HK-2 (cell line): ENCODE results near the gene KCNN2.

Source experiments
- DNase-seq: peaks from one replicate; pipeline ENCODE4 v3.0.0-alpha.2; 2018; ENCODE audit not compliant: unreplicated experiment

KCNN2 gene

GRCh38 chr5:114361724-114362196 lies at the start of gene KCNN2:
KCNN2 (plus strand) TSS chr5:114362070; CDS start chr5:114362140, 70 bp downstream.
- no peak for DNase-seq

DNA sequence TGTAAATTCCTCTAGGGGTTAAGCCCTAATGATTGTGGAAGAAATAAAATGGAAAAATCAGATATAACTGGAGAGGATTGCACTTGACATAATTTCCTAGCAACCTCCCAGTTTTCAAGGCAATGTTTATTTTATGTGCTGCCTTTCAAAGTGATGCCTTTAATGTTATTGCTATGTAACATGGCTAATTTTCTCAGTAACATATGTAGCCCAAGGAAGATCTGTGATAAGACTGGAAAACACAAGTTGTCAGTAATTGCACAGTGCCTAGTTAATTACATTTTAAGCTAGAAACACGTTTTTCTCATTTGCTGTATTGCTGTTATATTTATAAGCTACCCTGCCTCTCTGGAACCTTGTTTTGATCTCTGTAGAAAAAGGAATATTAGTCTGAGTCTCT lies 49.2 kb upstream of the KCNN2 start:
- DNase-seq = no peak

- no peak for DNase-seq
Observed at GRCh38 chr5:114314061-114314460, 47.8 kb upstream of the KCNN2 start.

GRCh38 chr5:114316167-114316566 lies 45.7 kb upstream of the KCNN2 start:
- no peak for DNase-seq

DNA sequence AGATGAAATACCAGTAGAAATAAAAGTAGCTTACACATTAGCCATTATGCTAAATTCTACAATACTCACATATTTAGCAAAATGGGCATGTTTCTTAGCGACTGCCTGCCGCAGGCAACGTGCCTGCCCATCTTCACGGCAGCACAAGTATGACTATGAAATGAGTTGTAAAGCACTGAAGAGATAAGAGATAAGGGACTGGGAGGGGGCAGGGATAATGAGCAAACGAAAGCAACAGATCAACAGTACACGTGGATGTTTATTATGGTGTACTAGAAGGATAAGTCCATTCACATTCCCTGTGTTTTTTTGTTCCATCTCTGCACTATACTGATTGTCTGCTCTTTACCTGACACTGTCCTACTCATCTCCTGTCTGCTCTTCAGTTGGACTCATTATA lies 44.1 kb upstream of the KCNN2 start:
- DNase-seq = no peak

DNA sequence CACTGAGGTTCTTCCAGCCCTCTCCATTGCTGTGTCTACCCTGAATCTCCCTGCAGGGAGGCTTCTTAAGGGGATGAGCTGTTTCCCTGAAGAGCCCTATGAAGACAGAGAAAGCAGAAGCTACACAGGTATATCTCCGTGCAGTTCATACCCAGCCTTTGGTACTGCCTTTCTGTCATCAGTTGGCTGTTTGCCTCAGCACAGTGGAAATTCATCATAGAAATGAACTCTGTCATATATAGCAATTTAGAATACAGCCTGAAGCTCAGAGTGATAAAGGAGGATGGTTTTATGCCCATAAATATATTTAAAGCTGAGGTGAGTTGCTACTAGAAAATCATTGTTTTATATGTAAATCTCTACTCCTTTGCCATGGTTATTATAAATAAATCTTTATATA lies 42.6 kb upstream of the KCNN2 start:
- no peak for DNase-seq

- no peak for DNase-seq
Observed at GRCh38 chr5:114319821-114320220, 42.0 kb upstream of the KCNN2 start.

DNA sequence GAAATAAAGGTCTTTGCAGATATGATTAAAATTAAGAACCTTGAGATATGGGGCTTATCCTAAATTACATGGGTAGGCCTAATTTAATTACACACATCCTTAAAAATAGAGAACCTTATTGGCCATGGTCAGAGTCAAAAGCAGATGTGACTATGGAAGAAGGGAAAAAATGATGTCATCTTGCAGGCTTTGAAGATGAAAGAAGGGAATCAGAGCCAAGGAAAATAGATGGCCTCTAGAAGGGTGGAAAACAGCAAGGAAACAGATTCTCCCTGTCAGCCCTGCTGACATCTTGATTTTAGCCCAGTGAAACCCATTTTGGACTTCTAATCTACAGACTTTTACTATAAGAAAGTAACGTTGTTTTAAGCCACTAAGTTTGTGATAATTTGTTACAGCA lies 37.6 kb upstream of the KCNN2 start:
- DNase-seq = no peak

DNA sequence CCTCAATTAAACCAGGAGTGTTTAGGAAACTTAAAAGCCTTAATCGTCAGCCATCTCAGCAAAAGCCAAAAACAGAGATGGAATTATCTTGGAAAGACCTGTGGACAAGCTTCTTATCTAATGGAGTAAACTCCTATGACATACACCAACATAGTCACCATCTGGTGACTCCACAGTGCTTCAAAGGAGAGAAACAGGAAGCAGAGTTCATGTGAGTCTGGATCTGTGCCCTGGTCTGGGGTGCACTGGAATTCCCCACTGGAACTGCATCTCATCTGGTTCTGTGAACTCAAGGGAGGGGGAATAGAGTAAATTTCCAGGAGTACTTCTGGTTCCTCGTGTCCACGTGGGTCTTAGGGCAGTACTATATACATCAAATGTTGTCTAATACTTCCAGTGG lies 36.3 kb upstream of the KCNN2 start:
- DNase-seq = no peak

GRCh38 chr5:114327474-114327873 lies 34.4 kb upstream of the KCNN2 start:
- no peak for DNase-seq

DNA sequence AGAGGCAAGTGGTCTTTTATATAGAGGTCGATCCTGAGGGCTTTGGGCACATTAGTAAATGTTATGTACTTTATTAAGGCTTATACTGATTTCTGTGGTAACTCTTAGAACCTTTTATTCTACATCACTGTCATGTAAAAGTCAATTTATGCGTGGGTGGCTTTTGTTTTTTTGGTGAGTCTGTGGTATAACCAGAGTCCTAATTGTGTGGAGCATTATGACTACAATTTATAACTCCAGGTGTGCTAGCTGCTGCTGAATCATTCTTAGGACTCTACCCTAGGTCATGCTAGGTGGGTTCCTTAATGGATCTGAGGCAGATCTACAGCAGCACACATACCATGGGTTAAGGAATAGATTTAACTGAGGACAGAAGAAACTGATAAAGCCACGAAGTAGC lies 33.9 kb upstream of the KCNN2 start:
- no peak for DNase-seq

DNA sequence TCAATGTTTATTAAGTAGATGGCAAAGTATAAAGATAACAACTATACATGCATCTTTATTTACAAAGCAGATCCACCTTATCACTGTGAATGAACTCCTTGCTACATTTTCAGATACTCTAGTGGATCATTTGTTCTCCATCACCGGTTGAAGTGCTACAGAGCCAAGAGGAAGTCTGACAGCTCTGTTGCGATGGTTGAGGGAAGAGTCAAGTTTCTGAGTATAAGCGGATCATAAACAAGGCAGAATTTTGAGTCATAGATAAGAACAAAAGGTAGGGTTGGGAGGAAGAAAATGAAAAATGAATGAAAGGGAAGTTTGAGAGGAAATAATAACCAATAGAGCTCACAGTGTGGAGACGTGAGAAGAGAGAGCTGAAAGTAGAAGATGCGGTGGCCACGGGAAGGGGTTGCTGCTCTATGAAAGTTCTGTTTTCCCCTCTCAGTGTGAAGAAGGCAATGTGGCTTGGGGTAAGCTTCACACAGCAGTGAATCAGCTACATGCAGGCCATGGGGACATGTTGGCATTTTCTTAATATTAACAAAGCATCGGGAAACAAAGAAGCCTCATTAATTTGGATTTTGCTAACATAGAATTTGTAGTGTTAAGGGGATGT lies 30.8 kb upstream of the KCNN2 start:
- no peak for DNase-seq

DNA sequence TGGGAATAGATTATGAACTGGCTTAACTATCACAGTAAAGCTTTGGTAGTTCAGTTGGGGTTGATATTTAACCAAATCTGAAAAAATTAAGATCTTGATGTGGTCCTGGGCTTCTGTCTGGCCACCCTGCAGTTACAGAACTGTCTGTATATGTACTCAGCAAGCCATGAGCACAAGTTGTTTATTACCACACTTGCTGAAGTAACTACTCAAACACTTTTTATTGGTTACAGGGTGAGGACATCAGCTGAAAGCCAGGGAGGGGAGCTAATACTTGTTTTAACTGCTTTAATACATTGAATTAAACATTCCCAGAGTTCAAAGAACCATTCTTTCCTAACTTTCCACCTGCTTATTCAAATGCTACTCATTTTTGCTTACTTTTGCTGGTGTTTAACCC lies 29.4 kb upstream of the KCNN2 start:
- no peak for DNase-seq

DNA sequence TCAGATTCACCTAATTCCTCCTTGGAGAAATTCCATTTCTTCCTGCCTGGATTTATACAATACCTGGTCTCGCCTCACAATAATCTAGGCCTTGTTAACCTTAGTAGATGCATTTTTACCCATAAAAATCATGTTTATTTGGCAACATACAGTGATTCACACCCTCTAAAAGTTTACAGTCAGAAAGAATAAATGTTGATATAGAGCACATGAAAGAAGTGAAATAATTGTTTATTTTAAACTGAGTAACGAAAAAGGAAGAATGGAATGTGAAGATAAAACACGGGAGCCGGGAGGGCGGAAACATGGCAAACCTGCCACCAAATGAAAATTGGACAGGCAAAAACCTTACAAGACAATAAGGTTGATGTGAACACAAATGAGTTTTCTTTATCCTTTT lies 28.9 kb upstream of the KCNN2 start:
- DNase-seq = no peak

DNA sequence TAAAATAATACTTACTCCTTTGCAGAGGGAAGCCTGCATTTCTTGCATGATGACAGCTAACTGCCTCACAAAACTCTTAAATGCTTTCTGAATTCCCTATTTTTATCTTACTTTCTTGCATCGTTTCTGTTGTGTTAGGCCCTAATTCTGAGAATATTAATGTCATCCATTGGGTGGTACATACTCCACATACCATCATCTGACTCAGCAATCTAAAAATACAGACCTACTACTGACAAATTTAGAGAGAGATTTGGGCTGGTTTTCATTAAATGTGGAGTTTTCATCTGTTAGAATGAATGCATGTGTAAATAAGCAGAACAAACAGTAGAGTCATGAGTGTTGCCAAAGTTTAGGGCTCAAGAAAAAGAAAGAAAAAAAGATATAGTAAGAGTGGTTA lies 26.5 kb upstream of the KCNN2 start:
- no peak for DNase-seq

DNA sequence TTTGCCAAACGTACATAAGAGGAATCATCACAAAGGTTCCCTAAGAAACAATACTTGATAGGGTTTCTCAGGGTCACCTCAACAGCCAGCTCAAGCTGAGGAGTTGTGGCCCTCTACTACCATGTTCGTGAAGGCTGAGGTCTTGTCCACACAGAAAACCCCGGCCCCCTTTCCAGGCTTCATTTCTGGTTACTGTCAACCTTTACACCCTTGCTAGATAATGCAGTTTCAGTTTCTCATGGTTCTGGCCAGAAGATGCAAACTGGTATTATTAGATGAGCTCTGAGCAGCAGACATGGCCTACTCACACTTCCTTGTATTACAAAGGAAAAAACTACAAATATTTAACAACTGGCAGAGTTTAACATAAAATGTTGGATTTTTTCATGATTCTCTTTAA lies 22.8 kb upstream of the KCNN2 start:
- DNase-seq = no peak

DNA sequence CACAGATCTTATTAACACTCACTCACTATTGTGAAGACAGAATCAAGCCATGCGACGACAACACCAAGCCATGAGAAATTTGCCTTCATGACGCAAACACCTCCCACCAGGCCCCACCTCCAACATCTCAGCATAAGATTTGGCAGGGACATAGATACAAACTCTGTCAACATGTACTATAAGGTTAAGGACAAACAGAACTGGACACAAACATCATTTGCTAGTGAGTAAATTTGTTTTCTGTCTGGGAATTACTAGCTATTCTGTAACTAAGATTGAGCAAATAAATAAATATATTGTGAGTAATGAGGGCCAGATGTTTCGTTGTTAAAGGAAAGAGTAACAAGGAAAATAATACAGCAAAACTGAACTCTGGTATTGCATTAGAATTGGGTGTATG lies 15.7 kb upstream of the KCNN2 start:
- DNase-seq = no peak

DNA sequence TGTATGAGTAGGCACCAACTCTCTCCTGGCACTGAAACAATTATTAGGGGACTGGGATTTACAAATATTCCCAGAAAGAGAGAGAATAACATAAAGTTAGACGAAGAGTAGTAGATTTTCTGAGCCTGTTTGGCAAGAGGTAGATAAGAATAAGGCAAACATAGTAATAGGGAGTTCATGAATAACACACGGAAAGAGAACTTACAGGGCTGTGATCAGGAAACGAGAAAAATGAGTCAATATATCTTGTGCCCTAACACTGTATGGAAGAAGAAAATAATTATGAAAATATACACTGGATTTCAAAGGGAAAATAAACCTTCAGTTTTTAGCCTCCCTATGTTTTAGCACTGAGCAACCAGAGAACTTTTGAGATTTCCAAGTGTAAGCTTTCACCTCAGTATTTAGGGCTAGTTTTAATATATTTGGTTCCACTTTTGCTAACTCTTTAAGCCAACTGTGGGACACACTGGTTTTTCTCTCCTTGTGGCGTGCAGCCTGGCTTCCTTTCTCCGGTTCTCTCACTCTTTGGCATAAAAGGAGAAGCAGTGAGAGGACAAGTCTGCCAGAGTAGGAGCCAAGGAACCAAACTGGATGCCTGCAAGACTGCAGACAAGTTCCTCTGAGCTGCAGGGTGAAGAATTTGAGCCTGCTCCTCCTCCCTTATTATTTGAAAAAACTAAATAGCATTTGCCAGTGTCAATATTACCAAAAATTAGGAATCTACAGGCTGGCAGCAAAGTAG lies 6.6 kb upstream of the KCNN2 start:
- no peak for DNase-seq

GRCh38 chr5:114358329-114358728 lies 3.5 kb upstream of the KCNN2 start:
- no peak for DNase-seq

- DNase-seq = no peak
Observed at GRCh38 chr5:114360357-114360756, 1.5 kb upstream of the KCNN2 start.

- DNase-seq = no peak
Observed at GRCh38 chr5:114360816-114361723, 800 bp upstream of the KCNN2 start.

DNA sequence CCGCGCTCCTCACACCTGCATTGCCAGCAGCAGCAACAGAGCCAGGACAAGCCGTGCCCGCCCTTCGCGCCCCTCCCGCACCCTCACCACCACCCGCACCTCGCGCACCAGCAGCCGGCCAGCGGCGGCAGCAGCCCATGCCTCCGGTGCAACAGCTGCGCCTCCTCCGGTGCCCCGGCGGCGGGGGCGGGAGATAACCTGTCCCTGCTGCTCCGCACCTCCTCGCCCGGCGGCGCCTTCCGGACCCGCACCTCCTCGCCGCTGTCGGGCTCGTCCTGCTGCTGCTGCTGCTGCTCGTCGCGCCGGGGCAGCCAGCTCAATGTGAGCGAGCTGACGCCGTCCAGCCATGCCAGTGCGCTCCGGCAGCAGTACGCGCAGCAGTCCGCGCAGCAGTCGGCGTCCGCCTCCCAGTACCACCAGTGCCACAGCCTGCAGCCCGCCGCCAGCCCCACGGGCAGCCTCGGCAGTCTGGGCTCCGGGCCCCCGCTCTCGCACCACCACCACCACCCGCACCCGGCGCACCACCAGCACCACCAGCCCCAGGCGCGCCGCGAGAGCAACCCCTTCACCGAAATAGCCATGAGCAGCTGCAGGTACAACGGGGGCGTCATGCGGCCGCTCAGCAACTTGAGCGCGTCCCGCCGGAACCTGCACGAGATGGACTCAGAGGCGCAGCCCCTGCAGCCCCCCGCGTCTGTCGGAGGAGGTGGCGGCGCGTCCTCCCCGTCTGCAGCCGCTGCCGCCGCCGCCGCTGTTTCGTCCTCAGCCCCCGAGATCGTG lies 517 bp downstream of the KCNN2 start:
- DNase-seq = no peak
